Activated B cell treated with CpG ODN at 0.5 μM for 24 hours (primary cell): Measurements from ENCODE around the gene MCF2L2. TPM values are rescaled to one million over a fixed set of nuclear protein-coding genes. Genes with fewer than 3 reads are reported as not detected.

Experiments
- ATAC-seq: fragments of 200-7000 bp; cut with Tn5 transposase; one replicate; pipeline ENCODE4 v1.10.0; 2021; ENCODE audit warnings: low read depth, mild to moderate bottlenecking, moderate library complexity
- CTCF ChIA-PET: fragments of 350-600 bp; sonication (Branson Sonifier 250); formaldehyde crosslinking; loops from one replicate; lab custom pipeline; 2021; ENCODE audit warnings: antibody characterized with exemption; lab: Charles Lee
- POLR2A ChIA-PET: fragments of 350-600 bp; sonication (Branson Sonifier 250); formaldehyde crosslinking; loops from one replicate; lab custom pipeline; 2021; ENCODE audit warnings: antibody characterized with exemption; lab: Charles Lee
- DNase-seq: peaks from one replicate; pipeline ENCODE4 v3.0.0; 2022
- H3K27ac Mint-ChIP-seq: one replicate; pipeline ENCODE4 v1.8.0; 2020; ENCODE audit warnings: mixed read lengths
- H3K27me3 Mint-ChIP-seq: one replicate; pipeline ENCODE4 v1.8.0; 2021; ENCODE audit warnings: mixed read lengths
- H3K36me3 Mint-ChIP-seq: one replicate; pipeline ENCODE4 v1.8.0; 2021; ENCODE audit warnings: low read depth, mixed read lengths
- H3K4me1 Mint-ChIP-seq: one replicate; pipeline ENCODE4 v1.8.0; 2021; ENCODE audit warnings: mixed read lengths
- H3K4me3 Mint-ChIP-seq: one replicate; pipeline ENCODE4 v1.8.0; 2020; ENCODE audit warnings: mild to moderate bottlenecking, mixed read lengths
- H3K9me3 Mint-ChIP-seq: one replicate; pipeline ENCODE4 v1.8.0; 2020; ENCODE audit warnings: mixed read lengths
- intact Hi-C: fragments of 100-400 bp; cut with micrococcal nuclease; formaldehyde crosslinking; loops from one replicate; pipeline ENCODE4 v1.15.1; 2024
- total RNA-seq: library from RNA; stranded (reverse); gene quantifications from 2 replicates; pipeline ENCODE4 v1.2.3, GENCODE V29; 2022
- TF ChIP-seq, protein P1 (sequence below): fragments of 200-600 bp; IDR thresholded peaks from one replicate; pipeline ENCODE4 v1.8.0; 2022; ENCODE audit warnings: antibody characterized with exemption, mild to moderate bottlenecking

Gene MCF2L2
- total RNA-seq, 1 donor from 2014 or later = 2.4 TPM

DNA sequence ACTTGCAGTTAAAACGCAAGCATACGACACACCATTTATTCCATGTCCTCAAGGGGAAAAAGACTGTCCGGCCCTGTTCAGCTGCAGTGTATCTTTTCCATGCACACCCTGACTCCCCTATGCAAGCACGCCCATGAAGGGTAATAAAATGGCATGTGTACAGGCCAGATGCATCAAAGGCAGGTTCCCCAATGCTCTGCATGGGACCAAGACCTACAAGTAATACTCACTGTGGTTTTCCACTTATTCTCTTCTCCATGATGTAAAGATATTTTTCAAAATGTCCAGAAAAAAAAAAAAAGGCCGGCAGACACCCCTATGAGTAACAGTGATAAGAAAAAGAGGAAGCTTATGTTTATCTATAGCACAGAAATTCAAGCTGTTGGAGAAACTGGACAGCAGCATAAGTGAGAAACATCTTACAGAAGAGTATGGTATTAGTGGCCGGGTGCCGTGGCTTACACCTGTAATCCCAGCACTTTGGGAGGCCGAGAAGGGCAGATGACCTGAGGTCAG lies 70.8 kb downstream of the MCF2L2 start:
- no peaks in the 10 kb centered on the region for H3K36me3 Mint-ChIP-seq
- H3K4me1 Mint-ChIP-seq = no peaks in the 10 kb centered on the region
- ChIA-PET POLR2A (interaction anchor here (0.6 kb wide), 1 partner anchor 25 kb away, joined by 4 read pairs; no protein-coding TSS in a partner anchor), CTCF (no interaction called here)
- intact Hi-C loops = no loop called here
- H3K27ac Mint-ChIP-seq = no peak overlapping the region
- TF ChIP-seq, protein P1, sequence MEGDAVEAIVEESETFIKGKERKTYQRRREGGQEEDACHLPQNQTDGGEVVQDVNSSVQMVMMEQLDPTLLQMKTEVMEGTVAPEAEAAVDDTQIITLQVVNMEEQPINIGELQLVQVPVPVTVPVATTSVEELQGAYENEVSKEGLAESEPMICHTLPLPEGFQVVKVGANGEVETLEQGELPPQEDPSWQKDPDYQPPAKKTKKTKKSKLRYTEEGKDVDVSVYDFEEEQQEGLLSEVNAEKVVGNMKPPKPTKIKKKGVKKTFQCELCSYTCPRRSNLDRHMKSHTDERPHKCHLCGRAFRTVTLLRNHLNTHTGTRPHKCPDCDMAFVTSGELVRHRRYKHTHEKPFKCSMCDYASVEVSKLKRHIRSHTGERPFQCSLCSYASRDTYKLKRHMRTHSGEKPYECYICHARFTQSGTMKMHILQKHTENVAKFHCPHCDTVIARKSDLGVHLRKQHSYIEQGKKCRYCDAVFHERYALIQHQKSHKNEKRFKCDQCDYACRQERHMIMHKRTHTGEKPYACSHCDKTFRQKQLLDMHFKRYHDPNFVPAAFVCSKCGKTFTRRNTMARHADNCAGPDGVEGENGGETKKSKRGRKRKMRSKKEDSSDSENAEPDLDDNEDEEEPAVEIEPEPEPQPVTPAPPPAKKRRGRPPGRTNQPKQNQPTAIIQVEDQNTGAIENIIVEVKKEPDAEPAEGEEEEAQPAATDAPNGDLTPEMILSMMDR = no peak
- H3K27me3 Mint-ChIP-seq = peaks cover 2% of the 10 kb centered on the region
- H3K4me3 Mint-ChIP-seq = no peak overlapping the region
- peaks cover 3% of the 10 kb centered on the region for H3K9me3 Mint-ChIP-seq
- DNase-seq = no peak
- no peak for ATAC-seq

GRCh38 chr3:183356920-183357319 lies 71.5 kb downstream of the MCF2L2 start:
- DNase-seq (no peak), ATAC-seq (no peak)
- CTCF ChIA-PET = no interaction called here
- peaks cover 2% of the 10 kb centered on the region for H3K27me3 Mint-ChIP-seq
- POLR2A ChIA-PET = no interaction called here
- H3K9me3 Mint-ChIP-seq = peaks cover 3% of the 10 kb centered on the region
- intact Hi-C loops = no loop called here
- TF ChIP-seq, protein P1 = no peak
- H3K4me1 Mint-ChIP-seq = no peaks in the 10 kb centered on the region
- H3K4me3 Mint-ChIP-seq = no peak overlapping the region
- no peak overlapping the region for H3K27ac Mint-ChIP-seq
- no peaks in the 10 kb centered on the region for H3K36me3 Mint-ChIP-seq

DNA sequence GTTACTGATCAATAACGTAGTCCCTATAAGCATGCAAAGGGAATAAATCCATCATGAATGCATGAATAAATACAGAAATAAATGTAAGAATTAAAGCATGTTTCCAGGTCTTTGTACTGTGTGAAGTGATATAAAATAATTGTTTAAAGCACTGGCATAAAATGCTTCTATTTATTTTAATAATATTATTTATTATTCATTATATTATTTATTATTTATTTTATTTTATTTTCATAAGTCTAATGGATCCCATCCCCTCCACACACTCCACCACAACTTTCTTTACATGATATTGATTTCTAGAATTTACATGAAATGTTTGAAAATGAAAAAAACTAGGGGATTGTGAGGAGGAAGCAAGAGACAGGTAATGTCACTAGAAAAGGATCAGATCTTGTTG lies 73.5 kb downstream of the MCF2L2 start:
- TF ChIP-seq, protein P1 = no peak
- CTCF ChIA-PET = no interaction called here
- no peak overlapping the region for H3K4me3 Mint-ChIP-seq
- DNase-seq = no peak
- no peak for ATAC-seq
- POLR2A ChIA-PET = no interaction called here
- intact Hi-C loops = no loop called here
- no peaks in the 10 kb centered on the region for H3K4me1 Mint-ChIP-seq
- peaks cover 2% of the 10 kb centered on the region for H3K27me3 Mint-ChIP-seq
- no peaks in the 10 kb centered on the region for H3K36me3 Mint-ChIP-seq
- H3K9me3 Mint-ChIP-seq = peaks cover 3% of the 10 kb centered on the region
- no peak overlapping the region for H3K27ac Mint-ChIP-seq

DNA sequence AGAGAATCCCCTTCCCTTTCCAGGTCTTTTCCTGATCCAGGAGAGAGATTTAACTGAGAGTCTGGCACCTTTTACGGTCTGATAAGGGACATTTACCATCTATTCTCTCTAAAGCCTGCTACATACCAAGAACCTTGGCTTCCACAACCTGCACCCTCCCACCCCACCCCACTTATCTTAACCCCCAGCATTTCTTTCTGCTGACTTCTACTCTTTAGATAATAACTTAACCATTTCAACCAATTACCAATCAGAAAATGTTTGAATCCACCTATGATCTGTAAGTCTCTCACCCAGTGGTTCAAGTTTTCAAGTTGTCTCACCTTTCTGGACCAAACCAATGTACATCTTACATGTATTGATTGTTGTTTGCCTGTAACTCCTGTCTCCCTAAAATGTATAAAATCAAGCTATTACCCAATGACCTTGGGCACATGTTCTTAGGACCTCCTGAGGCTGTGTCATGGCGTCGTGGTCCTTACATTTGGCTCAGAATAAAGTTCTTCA lies 74.0 kb downstream of the MCF2L2 start:
- H3K27ac Mint-ChIP-seq = no peak overlapping the region
- ChIA-PET POLR2A (no interaction called here), CTCF (no interaction called here)
- H3K36me3 Mint-ChIP-seq = no peaks in the 10 kb centered on the region
- H3K4me3 Mint-ChIP-seq = no peak overlapping the region
- ATAC-seq = no peak
- no peak for DNase-seq
- H3K27me3 Mint-ChIP-seq = peaks cover 2% of the 10 kb centered on the region
- TF ChIP-seq, protein P1 = no peak
- intact Hi-C loops = no loop called here
- H3K4me1 Mint-ChIP-seq = no peaks in the 10 kb centered on the region
- peaks cover 3% of the 10 kb centered on the region for H3K9me3 Mint-ChIP-seq

- Mint-ChIP-seq H3K9me3 (peaks cover 3% of the 10 kb centered on the region), H3K4me3 (no peak overlapping the region), H3K36me3 (no peaks in the 10 kb centered on the region), H3K4me1 (no peaks in the 10 kb centered on the region), H3K27me3 (peaks cover 2% of the 10 kb centered on the region), H3K27ac (no peak overlapping the region)
- ATAC-seq (no peak), DNase-seq (no peak)
- CTCF ChIA-PET = no interaction called here
- intact Hi-C loops = no loop called here
- TF ChIP-seq, protein P1 = no peak
- POLR2A ChIA-PET = no interaction called here
Measured at GRCh38 chr3:183353421-183353820, 75.0 kb downstream of the MCF2L2 start.
